HG03097 (cell line): ENCODE measurements around the gene NTM.
"Not testable (repeated sequence)": the region's sequence is repeated elsewhere in the genome, so short reads cannot be mapped to it uniquely, and the experiment has no call there.

Source experiments
- ATAC-seq: cut with Tn5 transposase; IDR thresholded peaks from one replicate; pipeline ENCODE4 v1.9.1; 2021; ENCODE audit not compliant: unreplicated experiment, low FRiP score

Gene NTM

DNA sequence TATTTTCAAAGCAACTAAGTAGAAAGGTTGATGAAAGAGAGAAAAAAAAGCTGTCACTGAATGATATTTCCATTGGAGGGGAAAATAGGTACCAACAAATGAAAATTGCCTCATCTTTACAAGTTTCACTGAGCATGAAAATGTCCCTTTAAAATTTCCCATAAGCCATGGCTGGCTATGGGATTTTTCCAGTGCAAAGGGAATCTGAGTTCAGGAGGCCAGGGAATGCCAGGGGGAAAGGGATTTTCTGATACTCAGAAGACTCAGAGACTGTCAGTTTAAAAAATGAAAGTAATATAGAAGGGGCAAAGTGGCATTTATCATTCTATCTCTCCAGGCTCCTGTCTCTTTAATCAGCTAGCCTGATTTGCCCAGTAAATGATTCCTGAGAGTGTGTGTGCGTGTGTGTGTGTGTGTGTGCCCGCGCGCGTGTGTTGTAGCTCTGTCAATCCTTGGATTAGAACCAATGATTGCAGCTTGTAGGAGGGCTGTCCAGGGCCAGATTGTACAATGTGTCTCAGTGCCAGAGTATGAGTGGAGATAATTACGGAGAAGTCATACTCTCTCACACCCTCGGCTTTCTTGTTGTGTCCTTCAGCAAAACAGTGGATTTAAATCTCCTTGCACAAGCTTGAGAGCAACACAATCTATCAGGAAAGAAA is at the start of gene NTM:
TSS of gene NTM (plus strand) at position 526 of the 662 bp plus-strand sequence.
- no peak for ATAC-seq

DNA sequence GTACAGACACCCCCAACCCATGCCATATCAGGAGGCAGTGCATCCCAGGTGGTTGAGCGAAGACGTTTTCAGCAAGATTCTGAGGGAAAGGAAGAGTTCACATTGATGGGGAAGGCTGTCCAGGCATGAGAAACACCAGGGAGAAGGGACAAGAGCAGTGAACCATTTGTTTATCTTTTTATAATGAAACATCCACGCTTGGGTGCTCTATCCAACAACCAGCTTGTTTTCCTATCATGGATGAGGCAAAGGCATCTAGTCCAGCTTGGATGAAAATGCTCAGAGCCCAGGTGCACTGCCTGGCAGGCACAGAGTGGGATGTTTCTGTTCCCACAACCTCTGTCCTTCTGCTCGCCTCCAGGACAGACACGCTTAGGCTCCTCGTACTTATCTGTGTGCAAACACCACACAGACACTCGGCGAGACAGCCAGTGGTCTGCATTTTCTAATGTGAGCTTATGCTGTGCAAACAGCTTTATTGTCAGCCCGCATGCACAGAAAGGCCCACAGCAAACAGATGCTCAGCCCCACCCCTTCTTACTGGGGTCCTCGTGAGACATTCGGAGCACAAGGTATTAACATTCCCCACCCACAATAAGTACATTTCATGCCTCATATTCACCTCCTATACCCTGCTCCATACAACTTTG is 45.4 kb upstream of the NTM start:
- no peak for ATAC-seq

DNA sequence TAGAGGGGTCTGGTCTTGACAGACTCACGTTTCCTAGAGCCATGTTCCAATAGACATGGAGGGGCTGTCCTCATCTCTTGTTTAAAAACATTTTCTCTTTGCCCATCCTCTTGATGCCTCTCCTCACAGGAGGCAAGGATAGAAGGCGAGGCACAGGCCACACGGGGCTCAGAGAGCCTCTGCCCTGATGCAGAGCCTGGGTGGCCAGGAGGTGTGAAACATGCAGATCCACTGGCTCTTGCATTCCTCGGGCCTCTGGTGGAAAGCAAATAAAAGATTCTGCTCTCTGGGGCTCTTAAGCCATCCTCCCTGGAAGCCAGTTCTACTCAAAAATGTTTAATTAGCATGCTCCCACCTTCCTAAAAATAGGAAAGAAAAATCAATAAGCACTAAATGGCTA is 43.6 kb upstream of the NTM start:
- ATAC-seq, result no peak

DNA sequence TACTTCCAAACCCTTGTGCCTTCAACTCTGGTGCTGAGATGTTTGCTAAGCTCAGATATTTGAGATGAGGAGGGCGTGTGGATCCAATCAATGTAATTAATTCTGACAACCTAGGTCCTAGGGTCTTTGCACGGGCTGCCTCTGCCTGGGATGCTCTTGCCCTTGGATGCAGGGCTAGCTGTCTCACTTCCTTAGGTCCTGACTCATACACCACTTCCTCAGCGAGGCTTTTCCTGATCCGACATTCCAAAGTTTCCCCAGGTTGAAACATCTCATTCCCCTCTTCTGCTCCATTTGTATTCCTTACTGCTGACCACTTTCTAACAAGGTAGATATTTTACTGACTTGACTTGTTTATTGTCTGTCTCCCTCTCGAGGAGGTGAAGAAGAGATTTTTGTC is 43.0 kb upstream of the NTM start:
- no peak for ATAC-seq

DNA sequence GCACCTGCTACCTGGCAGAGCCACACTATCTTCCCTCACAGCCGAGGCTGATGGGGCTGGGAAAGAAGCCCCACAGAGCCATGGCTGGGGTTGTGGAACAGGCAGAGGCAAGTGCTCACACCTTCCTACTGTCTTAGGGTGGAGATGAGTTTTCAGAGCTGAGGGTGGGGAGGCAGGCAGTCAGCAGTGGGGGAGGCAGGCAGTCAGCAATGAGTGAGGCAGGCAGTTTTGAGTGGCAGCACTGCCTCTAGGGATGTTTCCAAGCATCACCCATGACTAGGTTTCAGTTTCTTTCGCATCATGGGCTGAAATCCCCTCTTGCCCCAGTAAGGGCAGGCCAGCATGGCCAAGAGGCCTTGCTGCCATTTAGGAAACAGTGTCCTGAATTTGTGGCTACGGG is 41.6 kb upstream of the NTM start:
- ATAC-seq, result no peak

DNA sequence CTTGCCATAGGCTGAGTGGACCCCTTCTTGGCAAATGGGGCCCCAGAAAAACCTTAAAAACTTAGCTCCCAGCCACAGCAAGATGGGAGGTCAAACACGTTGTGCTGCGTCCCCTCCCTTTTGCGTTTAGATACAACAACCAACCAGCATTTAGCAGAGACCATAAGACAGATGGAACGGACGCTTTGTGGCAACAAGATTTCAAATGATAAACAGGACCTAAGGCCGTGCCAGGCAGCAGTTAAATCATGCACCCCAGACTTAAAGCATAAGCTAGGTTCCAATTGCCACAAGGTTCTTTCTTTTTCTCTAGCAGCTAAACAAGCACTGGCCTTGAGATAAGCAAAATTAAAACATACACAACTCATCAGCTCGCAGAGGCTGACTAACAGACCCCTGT is 39.4 kb upstream of the NTM start:
- ATAC-seq, result no peak

DNA sequence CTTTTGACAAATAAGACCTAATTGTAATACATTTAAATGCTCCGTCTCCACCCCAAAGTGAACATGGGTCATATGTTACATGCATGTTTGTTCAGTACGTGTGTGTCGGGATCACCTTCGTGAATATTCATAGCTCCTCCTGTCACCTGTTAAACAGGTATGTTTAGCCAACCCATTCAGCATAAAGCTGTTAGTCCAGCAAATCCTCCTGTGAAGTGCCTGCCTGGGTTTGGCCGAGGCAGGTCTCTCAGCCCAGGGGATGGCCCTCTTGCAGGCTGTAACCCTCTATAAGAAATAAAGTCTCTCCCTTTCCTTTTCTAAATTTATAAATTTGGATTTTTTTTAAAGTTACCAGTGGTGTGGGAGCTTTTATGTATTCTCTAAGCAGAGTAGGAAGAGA is 38.9 kb upstream of the NTM start:
- no peak for ATAC-seq

DNA sequence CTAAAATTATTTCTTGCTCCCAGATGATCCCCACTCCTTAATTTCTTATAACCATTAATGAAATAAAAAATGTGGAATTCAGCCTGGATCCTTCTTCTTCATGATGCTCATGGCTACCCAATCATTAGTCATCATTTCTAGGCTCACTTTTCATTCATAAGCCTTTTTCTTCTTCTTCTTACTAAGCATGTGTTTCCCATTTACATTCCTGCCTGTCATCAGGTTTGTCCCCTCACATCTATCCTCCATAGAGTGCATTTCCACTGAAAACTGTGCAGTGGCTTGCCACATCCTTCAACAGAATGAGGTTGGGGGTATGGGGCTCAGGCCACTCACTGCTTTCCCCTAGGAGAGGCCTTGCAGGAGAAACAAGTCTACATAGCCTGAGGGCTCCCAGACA is 35.8 kb upstream of the NTM start:
- ATAC-seq, result no peak

DNA sequence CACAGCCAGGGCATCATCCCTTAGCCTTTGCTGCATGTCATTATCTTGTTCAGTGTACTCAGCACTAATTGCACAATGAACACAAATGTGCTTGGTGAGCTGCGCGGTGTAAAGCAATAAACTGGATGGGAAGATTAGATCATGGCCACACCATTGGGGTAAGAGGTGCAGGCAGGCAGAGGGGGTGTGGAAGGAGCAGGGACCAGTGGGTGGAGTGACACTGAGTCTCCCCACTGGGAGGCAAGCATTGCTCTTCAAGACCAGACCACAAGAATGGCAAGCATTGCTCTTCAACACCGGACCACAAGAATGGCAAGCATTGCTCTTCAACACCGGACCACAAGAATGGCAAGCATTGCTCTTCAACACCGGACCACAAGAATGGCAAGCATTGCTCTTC is 28.5 kb upstream of the NTM start:
- ATAC-seq, result not testable (repeated sequence)

DNA sequence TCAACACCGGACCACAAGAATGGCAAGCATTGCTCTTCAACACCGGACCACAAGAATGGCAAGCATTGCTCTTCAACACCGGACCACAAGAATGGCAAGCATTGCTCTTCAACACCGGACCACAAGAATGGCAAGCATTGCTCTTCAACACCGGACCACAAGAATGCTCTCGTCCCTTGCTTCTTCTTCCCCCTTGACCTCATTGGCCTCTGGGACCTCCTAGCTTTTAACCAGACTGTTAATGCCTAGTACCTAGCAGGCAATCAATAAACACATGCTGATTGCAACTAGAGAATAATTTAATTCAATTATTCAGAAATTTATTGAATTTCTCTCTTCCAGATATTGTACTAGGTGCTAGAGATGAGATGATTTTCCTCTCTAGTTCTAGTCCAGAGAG is 28.0 kb upstream of the NTM start:
- ATAC-seq, result not testable (repeated sequence)

DNA sequence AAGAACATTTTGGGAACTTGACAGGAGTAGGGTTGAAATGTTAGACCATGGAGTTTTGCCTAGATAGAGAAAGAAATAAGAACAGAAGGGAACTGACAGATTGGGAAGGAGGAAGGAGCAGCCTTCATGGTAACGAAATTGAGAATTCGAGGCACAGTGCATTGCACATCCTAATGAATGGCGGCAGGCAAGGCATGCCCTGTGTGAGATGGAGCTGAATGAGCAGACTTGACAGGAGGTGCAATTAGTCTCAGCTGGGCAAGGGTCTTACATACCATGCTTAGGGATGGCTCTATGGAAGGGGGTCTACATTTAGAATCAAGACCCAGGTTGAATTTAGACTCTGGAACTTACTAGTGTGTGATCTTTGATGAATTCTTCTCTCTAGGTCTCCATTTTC is 25.0 kb upstream of the NTM start:
- ATAC-seq, result no peak

DNA sequence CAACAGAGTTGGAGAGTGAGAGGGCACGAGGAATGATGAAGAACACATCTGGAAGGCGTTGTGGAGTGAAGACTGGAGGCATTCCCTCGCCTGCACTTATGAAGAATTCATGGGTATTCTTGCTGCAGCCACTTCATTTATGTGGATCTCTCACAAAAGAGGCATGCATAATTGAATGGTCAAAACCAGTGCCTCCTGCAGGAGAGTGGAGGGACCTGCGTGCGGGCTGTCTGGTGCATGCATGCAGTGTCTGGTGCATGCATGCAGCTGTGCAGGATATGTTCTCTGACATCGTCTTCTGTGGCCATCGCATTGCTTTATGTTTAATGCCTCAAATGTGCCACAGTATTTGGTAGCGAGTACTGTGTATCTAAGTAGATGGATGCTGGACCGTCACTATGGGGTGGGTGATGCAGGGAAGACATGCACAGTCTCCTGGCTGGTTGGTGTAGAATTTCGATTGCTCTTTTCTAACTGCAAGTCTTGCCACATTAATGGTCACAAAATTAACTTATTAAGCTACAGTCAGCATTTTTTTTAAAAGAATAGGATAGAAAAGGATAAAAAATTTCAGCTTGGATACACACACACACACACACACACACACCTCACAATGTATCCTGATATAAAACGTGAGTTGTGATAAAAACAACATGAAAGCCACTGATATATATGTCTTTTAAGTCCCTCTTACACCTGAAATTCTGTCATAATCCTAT is 20.9 kb upstream of the NTM start:
- no peak for ATAC-seq

DNA sequence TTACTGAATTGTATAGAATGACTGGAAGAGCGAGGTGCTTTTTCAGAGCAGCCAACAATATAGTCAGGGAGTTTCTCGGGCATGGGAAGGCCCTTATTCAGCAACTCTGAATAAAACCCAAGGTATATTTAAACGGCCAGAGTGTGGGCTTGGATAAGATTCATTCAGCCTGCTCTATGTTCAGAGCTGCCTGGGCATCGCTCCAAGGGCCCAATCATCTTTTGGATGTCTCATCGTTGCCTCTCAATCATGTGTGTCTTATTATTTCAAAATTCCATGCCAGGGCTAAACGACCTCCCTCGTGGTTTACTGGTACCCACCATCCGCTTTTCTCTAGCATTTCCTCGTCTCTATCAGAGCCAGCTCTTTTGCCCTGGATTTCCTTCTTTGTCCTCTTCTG is 19.5 kb upstream of the NTM start:
- no peak for ATAC-seq

DNA sequence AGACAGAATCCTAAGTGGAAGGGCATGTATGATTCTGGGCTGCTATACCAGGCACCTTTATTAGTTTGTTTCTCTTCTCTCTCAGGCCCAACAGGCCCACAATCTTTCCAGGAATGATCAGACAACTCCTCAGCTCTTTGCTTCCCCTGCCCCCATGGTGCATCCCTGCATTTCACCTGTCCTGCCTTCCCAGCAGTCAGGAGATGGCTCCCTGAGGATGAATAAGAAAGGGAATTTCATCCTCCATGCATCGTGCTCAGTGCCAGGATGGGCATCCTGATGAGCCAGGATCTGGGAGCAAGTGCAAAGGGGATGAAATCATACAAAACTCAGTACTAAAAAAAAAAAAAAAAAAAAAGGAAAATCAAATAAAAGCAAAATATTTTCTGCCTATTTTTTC is 18.6 kb upstream of the NTM start:
- ATAC-seq, result no peak

DNA sequence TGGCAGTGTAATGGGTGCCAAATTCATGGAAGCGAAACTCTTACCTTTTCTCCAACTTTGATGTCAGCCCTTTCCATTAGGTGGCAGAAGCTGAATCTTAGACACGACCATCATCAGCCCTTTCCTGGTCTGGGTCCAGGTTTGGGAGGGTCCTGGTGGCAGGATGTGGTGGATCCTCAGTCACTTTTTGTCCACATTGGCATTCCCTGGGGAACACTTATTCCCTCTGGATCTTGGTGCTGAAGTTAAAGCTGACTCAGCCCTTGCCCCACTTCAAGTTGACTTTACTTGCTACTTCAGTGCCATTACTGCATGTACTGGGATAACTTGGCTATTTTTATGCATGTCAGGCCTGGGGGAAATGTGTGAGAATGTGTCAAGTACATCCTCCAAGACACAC is 16.6 kb upstream of the NTM start:
- ATAC-seq, result no peak

DNA sequence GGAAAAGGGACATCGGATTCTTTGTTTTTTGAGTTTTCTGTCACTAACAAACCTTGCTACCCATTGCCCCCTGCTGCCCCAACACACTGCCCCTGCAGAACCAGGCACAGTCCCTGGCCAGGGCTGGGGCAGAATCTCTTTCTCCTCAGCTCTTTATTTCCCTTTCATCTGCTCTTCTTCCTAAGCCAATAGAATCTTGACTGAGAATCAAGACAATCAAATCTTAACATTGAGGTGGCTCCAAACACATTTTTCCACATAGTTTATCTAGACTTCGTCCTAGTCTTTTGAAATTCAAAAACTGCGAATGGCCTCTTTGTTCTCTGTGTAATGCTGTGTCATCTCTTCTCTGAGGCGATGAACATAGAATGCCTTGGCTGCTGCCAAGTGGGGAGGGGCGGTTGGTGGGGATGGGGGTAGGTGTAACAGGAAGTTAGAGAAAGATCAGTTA is 16.1 kb upstream of the NTM start:
- ATAC-seq, result no peak

DNA sequence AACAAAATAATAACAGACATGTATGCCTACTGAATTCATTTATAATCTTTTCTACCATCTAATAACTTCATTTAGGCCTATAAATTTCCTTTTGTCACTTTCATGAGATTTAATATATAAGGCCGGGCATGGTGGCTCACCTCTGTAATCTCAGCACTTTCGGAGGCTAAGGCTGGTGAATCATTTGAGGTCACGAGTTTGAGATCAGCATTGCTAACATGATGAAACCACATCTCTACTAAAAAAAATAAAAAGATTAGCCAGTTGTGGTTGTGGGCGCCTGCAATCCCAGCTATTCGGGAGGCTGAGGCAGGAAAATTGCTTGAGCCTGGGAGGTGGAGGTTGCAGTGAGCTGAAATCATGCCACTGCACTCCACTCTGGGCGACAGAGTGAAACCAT is 14.2 kb upstream of the NTM start:
- no peak for ATAC-seq

DNA sequence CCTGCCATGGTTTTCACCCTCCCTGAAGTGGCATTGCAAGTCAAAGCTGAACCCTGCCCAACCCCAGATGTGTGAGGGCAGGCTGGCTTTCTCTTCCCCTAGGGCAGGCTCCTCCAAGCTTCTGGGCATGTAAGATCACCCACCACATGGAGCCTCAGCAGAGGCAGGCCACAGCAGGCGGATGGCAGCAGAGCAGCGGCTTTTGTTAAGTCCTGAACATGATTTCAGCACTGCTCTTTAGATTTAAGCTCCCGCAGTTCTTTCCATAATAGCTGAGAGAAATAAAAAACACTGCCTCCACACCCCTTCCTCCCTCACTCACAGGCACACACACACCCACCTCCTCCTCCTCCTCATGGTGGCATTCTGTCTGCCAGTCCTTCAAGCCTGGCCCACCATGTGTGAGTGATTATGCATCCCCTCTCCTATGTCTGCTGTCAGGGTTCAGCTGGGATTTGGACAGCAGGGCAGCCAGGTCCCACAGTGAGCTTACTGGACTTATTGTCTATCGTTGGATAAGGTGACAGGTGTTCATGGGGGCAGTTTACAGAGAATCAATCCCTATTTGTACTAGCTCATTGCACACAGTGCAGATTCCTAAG is 5.0 kb upstream of the NTM start:
- ATAC-seq, result no peak

DNA sequence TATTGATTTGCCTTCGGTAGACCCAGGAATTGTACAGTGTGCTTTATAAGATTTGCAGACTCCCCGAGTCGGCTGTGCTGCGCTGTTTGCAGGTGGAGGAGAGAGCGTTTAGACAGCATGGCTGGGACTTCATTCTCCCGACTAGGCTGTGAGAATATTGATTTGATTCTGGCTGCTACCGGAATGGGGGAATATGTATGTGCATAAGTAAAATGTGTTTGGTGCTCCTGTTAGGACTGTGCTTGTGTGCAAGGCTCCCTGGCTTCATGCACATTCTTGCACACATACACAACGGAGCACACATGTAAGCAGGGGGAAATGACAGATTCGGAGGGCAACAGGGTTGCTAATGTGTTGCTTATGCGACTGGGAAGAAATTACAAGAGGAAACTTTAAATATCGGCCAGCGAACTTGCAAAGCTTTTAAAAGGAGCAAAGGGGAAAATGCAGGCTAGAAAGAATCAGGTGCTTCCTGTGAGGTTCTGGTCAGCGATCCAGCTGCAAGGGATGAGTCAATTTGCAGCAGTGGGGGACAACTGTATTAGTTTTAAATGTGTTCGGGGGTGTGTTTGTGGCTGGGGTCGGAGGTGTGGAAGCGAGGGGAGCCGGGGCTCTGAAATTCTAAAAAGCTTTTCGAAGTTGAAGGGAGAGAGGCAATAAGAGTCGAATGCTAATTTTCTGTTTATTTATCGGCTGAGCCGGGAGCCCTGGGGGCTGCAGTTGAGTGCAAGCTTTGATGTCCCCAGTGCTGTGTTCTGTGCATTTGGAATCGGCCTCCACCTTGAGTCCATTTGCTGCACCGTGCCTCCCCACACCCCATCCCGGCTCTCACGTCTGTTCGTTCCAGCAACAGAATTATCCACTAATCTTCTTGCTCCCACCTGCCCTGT is 731 bp downstream of the NTM start:
- ATAC-seq, result no peak

DNA sequence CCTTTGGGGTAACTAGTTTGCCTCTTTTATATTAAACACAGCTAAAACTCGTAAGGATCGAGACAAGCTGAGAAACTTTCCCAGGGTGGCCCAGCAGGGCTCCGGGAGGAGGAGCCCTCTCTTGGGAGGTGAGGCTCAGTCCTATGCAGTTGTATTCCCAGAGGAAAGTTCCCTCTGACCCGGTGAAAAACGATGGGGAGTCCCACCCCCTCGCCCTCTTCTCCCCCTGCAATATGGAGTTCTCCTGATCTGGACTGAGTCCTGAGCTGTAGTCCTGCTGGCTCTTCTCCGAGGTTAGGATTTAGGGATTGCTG is 1.3 kb downstream of the NTM start:
- no peak for ATAC-seq
